ENCODE data around the gene POLE.

POLE gene

GRCh38 chr12:132591107-132591935 is 95.8 kb downstream of the POLE start:
- no peak for DNase-seq

DNA sequence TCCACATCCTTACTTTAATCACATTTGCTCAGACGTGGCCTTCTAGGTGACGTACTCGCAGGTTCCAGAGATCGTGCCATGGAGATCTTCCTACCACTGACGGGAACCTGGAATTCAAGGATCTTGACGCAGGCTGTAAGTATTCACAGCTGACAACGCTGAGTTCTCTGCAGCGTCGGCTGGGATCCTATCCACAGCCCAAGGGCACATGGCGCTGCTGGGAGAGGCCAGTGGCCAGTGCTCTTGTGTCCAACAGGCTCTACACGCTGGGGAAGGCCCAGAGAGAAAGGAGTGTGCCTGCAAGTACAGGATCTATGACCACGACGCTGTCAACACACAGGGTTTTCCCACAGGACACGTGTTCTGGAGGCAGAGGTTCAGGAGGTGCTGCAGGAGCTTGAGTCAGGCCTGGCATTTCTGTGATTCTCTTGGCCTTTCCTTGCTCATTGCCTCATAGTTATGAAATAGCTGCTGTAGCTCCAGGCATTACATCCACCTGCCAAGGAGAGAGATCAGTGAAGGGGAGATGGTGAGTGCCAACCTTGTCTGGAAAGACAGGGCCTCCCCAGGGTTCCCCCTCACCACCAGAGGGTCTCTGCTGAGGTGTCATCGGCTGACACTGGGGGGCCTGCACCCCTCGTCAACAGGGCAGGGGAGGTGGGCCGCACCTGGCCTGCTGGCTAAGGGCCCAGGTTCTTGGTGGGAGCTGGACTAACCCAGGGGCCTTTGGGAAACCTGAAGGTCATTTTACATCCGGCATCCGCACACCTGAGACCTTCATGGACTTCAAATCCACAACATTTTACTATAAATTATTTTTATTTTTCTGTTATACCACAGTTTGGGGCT is 98.1 kb downstream of the POLE start:
- DNase-seq: no peak

GRCh38 chr12:132588319-132588718 is 98.8 kb downstream of the POLE start:
- no peak for DNase-seq

- DNase-seq: no peak
Observed at GRCh38 chr12:132587781-132588180, 99.4 kb downstream of the POLE start.

GRCh38 chr12:132586929-132587328 is 100.2 kb downstream of the POLE start:
- no peak for DNase-seq

GRCh38 chr12:132585177-132585576 is 102.0 kb downstream of the POLE start:
- no peak for DNase-seq

- no peak for DNase-seq
Observed at GRCh38 chr12:132584429-132584828, 102.7 kb downstream of the POLE start.

GRCh38 chr12:132583736-132584135 is 103.4 kb downstream of the POLE start:
- no peak for DNase-seq

GRCh38 chr12:132583411-132583710 is 103.8 kb downstream of the POLE start:
- DNase-seq: no peak

DNA sequence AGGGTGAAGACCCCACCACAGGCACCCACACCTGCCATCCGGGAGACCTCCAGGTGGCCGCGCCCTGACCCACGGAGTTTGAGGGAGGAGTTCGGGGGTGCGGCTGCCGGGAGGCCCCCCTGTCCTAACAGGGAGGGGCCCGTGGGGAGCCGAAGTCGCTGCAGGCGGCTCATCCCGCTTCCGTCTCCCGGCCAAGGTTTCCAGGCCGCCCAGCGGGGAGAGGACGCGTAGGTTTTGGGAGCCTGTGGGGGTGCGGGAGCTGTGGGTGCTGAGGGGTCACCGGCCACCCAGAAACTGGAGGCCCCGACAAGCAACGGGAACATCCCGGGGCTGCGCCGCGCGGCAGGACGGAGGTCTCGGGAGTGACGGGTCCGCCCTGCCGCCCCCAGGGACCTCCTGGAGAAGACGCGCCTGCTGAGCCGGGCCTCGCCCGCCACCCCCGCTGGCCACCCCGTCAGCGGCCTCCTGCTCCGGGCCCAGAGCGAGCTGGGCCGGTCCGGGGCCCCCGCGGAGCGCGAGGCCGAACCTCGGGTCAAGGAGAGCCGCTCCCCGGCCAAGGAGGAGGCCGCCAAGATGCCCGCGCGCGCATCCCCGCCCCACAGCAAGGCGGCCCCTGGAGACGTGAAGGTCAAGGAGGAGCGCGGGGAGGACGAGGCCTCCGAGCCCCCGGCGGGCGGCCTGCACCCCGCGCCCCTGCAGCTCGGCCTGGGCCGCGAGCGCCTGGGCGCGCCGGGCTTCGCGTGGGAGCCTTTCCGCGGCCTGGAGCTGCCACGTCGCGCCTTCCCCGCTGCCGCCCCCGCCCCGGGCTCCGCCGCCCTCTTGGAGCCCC is 104.3 kb downstream of the POLE start:
- no peak for DNase-seq

DNA sequence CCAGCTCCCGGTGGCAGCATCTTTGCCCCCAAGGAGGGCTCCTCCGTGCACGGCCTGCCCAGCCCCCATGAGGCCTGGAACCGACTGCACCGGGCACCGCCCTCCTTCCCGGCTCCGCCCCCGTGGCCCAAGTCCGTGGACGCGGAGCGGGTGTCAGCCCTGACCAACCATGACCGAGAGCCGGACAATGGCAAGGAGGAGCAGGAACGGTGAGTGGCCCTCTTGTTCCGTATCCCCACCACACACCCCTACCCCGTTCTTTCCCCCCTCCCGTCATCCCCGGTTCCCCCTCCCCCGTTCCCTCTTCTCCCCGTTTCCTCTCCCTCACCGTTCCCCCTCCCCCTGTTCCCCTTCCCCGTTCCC is 105.1 kb downstream of the POLE start:
- DNase-seq: no peak

DNA sequence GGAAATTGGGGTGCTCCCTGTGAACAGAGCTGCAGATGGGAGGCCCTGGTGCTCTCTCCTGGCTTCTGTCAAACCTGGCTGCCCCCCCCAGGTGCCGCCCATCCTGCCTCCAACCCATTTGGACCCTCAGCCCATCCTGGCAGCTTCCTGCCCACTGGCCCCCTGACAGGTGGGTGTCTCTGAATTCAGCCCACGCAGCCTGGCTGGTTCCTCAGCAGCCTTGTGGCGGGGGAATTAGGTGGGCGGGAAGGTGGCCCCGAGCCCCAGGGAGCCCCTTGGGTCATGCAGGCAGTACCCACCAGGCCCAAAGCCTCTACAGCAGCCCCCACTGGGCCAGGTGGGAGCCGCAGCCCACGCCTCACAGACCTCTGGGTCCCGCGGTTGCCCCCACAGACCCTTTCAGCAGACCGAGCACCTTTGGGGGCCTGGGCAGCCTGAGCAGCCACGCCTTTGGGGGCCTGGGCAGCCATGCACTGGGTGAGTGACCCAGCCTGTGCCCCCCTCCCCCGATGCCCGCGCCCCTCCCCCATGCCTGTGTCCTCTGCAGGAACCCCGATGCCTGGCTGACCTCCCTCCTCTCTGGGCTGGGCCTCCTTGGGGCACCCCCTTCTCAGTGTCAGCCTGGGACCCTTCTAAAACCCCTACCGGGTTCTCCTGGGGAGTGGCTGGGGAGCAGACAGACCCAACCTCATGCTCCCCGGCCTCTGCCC is 105.6 kb downstream of the POLE start:
- no peak for DNase-seq

DNA sequence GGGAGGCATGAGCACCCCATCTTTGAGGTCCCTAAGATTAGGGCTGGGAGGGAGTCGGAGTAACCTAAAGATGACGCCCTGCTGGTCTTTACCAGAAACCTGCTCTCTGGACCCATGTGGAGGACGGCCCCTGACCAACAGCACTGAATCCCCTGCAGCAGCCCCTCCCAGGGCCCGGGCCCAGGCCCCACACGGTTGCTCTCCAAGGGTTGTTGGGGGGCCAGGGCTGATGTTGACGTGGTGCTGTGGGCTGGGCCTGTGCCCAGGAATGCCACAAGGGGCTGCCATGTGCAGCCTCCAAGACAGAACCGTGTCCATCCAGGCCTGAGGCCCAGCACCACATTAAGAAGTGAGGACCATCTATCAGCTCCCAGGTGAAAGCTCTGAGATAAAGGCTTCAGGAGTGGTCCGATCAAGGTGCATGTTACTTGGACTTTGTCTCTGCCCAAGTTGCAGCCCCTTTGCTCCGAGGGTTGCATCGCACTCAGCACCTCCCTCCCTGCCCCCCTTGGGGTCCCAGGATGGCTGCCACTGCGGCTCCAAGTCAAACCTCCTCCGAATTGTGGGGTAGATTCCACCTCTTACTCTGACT is 106.3 kb downstream of the POLE start:
- no peak for DNase-seq

DNA sequence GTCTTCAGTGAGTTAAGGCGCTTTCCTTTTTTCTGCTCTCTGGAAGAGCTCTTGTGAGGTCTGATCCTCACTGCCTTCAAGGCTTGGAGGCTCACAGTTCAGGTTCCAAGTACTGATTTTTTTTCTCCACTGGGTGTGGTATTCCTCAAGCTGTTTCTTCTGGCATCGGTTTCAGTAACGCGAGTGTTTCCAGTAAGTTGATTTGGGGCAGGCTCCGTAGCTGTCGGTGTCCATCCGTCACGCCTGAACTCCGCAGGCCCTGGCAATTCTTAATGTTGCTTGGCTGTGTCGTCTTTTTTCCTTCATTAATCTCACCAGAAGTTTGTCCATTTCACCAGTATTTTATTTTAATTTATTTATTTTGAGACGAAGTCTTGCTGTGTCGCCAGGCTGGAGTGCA is 107.4 kb downstream of the POLE start:
- no peak for DNase-seq

DNA sequence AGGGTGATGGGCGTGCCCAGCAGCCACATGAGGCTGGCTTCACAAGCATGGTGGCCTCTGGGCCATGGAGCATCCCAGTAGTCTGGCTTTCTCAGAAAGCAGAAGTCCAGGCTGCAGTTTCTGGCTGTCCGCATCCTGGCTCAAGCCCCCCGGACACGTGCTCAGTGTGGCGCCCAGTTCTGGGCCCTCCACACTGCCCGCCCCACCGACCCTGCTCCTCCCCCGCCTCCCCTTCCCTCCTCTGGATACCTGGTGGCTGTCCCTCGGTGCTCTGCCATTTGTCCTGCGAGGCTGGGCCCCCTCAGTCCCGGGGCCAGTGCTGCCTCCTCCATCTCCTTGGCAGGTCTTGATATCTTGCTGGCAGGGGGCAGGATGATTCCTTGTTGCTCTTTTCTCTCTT is 108.3 kb downstream of the POLE start:
- DNase-seq: no peak

DNA sequence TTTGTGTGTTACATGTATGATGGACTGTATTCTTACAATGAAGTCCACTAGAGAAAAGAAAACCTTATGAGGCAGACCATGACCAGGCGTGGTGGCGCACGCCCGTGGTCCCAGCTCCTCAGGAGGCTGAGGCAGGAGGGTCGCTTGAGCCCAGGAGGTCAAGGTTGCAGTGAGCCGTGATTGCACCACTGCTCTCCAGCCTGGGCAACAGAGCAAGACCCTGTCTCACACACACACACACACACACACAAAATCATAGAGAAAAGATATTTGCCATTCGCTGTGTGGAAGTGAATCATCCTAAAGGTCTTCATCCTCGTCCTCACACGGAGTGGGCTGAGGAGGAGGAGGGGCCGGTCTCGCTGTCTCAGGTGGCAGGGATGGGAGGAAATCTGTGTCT is 109.0 kb downstream of the POLE start:
- no peak for DNase-seq

GRCh38 chr12:132577191-132577920 is 109.8 kb downstream of the POLE start:
- DNase-seq: no peak

DNA sequence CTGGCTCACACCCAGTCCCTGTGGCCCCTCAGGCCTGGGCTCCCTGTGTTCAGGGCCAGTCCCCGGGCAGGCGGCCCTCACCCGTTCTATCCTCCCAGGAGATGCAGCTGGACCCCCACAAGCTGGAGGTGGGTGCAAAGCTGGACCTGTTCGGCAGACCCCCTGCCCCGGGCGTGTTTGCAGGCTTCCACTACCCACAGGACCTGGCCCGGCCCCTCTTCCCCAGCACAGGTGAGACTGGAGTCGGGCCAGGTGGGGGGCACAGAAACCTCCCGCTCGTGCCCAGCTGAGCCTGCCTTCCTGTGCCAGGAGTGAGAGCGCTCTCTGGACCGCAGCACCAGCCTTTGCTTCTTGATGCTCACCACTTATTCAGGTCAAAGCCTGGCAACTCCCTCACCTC is 110.4 kb downstream of the POLE start:
- no peak for DNase-seq

GRCh38 chr12:132575661-132576060 is 111.5 kb downstream of the POLE start:
- DNase-seq: no peak

GRCh38 chr12:132574271-132574996 is 112.7 kb downstream of the POLE start:
- no peak for DNase-seq

Data from suppressor macrophage treated with lipopolysaccharide for 4 hours (primary cell).